CD4-positive, alpha-beta T cell treated with Interferon alpha-2 for 1 hour (primary cell): Measurements from ENCODE around the gene CEP131.

ENCODE experiments used
- DNase-seq, 2 donors: peaks; one replicate each; pipeline ENCODE4 v3.0.0-alpha.2; 2020 to 2022

The CEP131 gene

DNA sequence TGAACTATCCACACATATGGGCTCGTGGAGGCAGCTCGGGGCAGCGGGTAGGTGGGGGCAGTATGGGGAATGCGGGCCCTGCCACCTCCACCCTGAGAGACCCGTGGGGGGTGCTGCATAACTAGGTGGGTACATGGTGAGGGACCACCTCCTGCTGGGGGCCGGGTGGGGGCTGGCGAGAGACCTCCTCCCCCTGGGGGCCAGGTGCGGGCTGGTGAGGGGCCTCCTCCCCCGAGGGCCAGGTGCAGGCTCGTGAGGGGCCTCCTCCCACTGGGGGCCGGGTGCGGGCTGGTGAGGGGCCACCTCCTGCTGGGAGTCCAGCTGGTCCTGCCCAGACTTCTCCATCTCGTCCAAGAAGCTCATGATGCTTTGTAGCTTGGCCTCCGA, 25.4 kb downstream of the CEP131 start:
- DNase-seq, result no peak

GRCh38 chr17:81196505-81197408, 26.0 kb downstream of the CEP131 start:
- no peak for DNase-seq

DNA sequence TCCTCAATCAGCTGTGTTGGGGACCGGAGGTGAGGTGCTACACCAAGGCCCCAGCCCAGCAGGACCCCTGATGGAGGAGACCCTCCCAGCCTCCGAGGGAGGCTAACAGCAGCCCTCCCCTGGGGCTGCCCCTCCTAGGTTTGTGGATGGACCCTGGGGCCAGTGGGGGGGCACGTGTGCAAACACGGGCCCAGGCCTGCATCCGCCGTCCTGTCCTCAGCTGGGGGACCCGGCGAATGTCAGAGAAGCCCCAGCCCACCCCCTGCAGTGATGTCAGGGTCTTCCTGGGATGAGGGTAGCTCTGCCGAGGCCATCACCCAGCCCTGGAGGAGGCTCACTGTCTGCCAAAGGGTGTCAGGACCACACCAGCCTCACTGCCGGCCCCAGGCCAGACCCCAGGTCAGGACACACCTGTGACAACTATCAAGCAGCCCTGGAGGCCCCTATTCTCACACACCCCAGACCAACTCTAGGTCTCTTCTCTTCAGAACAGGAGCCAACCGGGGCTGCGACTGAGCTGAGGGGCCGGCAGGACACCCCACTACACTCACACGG, 26.7 kb downstream of the CEP131 start:
- no peak for DNase-seq

DNA sequence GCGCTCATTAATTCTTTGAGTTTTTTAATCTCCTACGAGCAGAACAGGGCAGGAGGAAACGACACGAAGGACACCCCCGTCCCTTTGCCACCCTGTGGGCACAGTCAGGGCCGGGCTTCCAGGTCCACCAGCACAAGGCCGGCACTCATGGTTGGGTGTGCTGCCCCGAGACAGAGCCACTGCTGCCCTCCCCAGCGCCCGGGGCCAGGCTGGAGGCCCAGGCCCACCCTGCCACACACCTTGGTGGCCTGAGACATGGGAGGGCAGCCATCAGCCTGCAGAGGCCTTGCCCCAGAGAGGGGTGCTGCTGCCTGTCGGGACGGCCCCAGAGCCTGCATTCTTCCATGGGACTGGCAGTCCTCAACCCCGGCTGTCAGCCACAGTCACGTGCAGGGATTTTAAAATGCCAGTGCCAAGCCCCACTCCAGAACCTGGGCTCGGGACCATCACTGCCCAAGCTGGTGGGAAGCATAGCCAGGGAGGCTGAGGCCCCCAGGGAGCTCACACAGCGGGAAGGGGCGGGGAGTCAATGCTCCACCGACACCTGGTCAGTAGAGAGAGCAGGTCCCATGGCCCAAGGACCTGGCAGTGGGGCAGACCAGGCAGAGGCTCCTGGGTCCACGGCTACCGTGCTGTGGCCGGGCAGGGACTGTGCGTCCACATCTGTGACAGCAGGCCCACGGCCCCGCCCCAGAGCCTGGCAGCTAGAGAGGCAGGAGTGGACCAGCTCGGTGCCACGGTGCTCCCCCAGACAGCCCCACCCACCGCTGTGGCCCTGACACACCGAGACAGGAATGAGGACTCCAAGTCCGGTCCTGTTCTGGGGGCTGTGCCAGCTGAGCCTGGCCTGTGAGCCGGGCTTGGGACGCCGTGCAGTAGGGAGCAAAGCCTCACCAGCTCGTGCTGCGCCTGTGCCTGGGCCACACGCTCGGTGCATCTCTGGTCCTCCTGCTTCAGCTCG, 27.5 kb downstream of the CEP131 start:
- DNase-seq, result no peak

- no peak for DNase-seq
These were observed 28.5 kb downstream of the CEP131 start for GRCh38 chr17:81194225-81194760.

GRCh38 chr17:81193470-81194224, 29.1 kb downstream of the CEP131 start:
- DNase-seq, result no peak

GRCh38 chr17:81193051-81193410, 29.7 kb downstream of the CEP131 start:
- DNase-seq, result no peak

GRCh38 chr17:81192386-81193050, 30.2 kb downstream of the CEP131 start:
- DNase-seq, result no peak

DNA sequence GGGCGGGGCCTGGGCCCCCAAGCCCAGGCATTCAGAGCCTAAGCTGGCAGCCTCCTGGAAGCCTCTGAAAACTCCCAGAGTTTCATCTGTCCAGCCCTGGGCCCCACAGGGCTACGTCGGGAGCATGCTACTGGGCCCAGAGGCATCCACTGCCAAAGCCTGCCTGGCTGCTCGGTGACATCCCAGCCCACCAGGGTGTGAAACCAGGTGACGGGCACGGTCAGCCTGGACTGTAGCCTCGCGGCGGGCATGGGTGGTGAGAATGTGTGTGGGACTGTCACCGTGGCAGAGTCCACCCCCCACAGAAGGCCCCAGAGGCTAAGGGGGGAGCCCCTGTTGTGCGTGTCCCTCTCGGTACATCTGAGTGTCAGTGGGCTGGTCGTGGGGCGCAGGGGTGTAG, 31.1 kb downstream of the CEP131 start:
- no peak for DNase-seq

- DNase-seq, result no peak
These were observed 31.6 kb downstream of the CEP131 start for GRCh38 chr17:81191116-81191515.

GRCh38 chr17:81190591-81190990, 32.2 kb downstream of the CEP131 start:
- no peak for DNase-seq

DNA sequence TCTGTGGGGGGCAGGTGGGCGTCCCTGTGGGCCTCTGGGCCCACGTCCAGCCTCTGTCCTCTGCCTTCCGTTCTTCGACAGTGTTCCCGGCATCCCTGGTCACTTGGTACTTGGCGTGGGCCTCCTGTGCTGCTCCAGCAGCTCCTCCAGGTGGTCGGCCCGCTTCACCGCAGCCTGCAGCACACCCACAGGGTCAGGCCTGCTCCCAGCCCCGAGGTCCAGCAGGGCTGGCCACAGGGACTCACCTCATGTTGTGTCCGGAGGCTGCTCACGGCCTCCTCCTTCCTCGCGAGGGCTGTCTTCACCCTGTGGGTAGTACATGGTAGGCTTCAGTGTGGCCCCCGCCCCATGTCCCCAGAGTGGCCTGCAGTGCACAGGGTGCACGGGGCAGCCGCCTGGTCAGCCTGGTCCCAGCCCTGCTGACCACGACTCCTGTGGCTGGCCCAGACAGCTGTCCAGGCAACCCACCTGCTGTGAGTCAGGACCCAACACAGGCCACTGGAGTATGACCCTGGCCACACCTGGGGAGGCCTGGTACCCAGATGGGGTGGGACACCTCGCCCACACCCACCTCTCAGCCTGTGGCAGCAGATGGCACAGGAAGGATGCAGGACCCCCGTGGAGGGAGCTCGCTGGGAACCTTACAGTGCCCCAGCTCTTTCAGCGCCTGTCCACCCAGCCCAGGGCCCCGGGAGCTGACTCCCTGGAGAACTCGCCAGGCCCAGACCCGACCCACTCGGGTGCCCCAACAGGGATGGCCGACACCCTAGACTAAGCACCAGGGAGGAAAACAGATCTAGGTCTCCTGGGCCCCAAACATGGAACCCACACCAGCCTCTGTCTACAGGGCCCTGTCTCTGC, 32.9 kb downstream of the CEP131 start:
- DNase-seq, result no peak

DNA sequence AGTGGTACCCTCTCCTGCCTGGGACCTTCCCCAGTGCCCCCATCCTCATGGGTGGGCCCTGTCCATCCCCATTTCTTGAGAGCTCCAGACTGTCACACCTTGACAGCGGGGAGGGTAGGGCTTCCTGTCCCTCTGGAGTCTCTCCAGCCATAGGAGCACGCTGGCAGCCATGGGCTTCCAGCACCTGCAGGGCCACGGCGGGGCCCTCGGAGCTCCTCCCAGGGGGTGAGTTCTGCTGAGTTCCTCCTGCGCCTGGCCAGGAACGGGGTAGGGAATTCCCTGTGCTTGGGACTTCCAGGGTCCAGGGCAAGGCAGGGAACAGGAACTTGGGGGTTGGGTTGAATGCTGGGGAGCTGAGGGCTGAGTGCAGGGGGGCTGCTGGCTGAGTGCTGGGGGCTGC, 33.7 kb downstream of the CEP131 start:
- no peak for DNase-seq

- no peak for DNase-seq
These were observed 34.3 kb downstream of the CEP131 start for GRCh38 chr17:81188491-81188840.

DNA sequence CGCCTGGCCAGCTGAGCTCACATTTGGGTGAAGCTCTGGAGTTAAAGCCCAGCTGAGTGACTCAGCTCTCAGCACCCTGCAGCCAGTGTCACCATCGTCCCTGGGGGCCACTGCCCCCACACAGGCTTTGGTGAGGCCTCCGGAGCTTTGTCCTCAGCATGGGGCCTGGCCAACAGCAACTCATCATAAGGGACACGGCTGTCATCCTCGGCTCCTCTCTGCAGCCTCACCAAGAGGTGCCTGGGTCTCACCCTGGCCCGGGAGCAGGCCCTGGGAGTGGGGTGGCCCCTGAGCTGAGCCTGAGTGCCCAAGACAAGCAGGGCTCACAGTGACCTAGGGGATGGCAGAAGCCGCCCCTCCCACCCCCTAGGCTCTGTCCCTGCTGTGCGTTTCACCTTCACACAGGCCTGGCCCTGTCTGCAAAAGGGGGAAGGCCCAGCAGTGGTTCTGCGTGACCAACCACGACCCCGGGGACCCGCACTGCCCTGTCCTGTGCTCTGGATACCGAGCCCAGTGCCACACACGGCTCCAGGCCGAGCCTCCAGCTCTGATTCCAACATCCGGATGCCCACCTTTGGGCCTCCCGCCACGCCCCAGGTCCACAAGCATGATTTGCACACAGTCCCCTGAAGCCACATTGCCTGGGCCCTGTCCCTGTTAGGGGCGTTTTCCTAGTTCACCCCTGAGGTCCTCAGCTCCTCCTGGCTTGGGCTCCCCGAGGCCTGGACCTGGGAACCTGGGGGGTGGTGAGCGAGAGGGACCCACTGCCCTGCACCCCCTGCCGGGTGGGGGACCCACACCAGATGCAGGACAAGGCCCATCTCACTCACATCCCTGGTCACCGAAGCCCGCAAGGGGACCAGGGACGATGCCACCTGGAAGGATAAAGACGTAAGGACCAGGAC, 34.9 kb downstream of the CEP131 start:
- DNase-seq, result no peak

- DNase-seq, result no peak
These were observed 35.6 kb downstream of the CEP131 start for GRCh38 chr17:81187120-81187519.

DNA sequence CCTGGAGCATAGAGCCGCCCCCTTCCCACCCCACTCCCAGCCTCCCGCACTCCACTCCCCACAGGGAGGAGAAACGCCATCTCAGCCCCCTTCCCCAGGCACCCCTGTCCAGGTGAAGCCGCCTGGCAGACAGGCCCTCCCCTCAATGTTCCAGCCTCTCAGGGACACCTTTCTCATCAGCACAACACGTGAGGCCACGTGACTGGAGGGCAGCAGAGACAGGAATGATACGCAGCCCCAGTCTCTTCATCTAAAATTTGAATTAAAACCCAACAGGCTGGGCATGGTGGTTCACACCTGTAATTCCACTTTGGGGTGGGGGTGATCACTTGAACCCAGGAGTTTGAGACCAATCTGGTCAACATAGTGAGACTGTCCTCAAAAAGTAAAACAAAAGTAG, 36.6 kb downstream of the CEP131 start:
- no peak for DNase-seq

DNA sequence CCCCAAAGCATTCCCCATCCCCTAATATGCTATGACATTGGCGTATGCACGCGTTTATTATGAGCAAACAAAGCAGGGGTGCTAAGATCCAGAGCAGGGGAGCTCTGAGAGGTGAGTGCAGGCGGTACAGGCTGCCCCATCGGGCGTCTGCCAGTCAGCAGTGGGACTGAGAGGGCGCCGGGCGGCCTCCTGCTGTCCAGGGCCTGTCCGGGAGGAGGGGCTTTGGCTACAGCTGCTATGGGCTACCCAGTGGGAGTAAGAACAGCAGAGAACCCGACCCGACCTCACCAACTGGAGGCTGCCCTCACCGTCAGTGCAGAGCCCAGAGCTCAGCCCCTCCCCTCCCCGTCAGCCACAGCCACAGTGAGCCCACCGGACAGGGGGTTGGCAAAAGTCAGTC, 38.2 kb downstream of the CEP131 start:
- DNase-seq, result no peak

- no peak for DNase-seq
These were observed 39.0 kb downstream of the CEP131 start for GRCh38 chr17:81183807-81184206.

DNA sequence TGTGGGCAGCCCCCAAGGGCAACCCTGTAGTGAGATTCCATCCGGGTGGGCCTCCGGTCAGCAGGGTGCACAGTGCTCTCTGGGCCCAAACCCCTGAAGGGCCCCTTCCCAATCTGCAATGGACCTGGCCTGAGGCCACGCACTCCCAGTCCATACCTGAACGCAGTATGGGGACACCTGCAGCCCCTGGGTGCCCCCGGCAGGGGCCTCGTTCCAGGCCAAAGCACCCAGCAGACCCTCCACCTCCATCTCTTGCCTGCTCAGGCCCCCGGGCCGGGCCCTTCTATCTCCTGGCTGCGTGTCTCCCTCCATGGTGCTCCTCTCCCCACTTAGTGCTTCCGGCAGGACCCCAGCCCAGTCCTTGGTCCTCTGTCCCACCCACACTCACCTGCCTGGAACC, 39.4 kb downstream of the CEP131 start:
- no peak for DNase-seq
